ENCODE data around the gene OR6A2.
"Not testable (repeated sequence)": the region's sequence is repeated elsewhere in the genome, so short reads cannot be mapped to it uniquely, and the experiment has no call there.

Gene OR6A2

DNA sequence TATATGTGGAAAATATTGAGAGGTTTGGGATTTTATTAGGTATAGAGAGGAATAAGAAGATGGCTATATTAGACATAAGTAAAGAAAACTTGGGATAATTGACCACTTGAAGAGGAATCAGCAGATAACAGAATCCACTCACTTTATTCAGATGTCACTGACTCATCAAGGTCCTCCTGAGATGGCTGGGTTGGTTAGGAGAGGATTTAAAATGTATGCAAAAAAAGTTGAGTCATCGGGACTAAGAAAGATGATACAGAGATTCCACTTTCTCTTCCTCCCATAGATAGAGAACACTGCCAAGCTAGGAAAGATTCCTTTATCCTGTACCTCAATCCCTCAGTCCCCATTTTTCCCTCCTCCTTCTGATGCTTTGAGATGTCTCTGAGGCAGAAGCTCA, at the start of gene OR6A2:
OR6A2 (minus strand) TSS at position 288 of the 400 bp plus-strand sequence. CDS start 3,981 bp downstream, outside the sequence.
- DNase-seq, result no peak

DNA sequence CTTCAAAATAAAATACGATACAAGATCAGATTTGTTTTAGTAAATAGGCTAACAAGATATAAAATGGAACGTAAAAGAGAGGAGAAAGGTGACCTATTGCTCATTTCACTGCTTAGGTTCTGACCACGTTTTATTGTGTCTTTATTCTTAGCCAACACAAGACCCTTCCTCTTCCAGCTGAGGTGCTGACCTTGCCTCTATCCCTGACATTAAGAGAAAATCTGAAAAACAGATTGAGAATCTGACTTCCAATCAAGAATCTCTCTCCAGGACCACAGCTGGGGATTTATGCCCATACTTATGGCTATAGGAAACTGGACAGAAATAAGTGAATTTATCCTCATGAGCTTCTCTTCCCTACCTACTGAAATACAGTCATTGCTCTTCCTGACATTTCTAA, 45.9 kb upstream of the OR6A2 start, which contains the start of gene OR10A5:
OR10A5 (plus strand) TSS at position 301 of the 400 bp plus-strand sequence; CDS start at position 301, 0 bp downstream.
- DNase-seq, result no peak

DNA sequence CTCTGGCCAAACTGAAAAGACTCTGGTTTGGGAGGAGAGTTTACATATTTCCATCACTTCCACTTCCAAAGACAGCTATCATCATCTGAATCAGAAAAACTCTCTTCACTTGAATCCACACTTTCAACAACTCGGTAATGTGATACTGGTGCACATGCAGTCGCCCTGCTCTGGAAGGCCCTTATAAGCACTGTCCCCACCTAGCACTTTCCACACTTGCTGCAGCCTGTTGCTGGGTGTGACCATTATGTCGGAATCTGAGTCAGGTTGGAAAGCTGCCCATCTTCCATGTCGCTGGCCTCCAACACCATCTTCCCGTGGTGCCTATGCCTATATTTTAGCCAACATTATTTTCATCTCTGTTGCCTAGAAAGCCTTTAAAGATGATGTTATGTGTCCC, 44.9 kb upstream of the OR6A2 start:
- no peak for DNase-seq

DNA sequence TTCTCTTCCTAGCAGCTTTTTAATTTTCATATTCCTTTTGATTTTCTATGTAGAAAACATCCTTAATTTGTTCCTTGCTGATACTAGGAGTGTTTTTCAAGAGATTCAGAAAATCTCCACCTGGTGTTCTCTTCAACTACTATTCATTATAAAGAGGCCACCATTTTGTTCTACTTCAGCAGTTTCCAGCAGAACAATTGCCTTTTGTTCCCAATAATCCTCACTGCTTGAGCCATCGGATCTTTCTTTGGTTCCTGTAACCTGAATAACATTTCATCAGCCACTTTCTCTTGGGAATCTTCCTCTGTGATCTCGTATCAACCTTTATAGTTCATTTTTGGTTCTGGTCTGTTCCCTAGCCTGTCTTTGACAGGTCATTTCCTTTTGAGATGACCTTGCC, 44.2 kb upstream of the OR6A2 start:
- no peak for DNase-seq

DNA sequence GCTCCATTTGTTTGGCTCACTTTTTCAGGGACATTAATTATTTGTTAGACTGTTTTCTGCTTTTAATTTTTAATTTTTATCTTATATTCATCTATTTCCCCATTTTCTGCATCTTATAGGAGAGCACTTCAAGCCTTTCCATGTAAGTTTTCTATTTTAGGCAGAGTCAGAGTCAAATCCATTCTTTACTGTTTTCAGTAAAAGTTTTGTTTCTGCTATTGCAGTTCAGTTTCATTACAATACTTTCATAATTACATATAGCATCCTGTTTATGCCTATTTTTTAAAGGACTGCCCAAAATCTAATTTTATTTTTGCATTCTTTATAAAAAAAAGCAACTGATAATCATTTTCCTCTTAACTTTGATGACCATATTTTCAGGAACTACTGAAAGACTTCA, 42.2 kb upstream of the OR6A2 start:
- no peak for DNase-seq

DNA sequence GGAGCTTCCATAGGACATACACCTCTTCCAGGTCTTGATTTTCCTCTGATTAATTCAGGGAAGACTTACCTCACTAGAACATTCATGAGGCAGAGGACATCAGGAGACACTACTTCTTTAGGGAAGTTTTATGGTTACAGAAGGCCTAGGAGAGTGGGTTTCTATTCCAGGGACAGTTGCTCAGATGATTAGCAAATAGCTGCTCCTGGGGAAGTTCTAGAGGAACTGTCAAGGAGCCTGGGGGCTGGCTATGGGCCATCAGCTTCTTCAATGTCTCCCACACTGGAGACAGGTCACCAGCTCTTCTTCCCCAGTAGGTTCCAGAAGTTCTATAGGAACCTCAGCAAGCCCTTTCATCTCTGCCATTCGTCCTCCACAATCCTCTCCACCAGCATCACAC, 34.5 kb upstream of the OR6A2 start:
- no peak for DNase-seq

DNA sequence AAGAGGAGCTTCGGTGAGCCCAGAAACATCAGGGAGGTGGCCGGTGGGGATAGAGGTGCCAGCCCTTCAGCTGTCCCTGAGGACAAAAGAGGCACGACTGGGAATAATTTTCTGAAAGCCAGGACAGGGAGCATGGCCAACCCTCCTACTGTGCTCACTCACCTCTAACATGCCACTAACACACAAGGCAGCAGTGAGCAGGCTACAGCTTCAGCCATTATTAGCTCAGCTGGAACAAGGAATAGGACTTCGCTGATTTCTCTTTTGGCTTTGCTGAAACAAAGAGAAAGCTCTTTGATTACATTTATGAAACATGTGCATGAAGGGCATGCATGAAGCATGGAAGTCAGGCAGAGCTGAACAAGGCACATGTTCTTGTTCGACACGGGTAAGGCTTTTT, 33.9 kb upstream of the OR6A2 start:
- DNase-seq, result no peak

DNA sequence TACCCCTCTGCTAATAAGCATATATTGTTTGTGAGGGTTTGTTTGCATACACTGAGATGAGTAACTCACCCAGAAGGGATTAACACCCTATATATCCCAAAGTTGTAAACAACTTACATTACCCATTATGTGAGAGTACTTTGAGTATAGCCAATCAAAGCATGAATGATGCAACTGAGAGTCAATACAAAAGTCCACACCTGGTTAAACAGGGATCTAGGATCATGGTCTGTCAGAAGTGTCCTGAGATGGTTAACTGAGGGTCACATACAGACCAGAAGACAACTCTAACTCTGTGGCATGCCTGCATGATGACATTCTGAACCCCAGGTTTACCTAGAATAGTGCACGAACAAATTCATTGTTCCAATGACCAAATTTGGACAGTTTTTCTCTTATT, 28.6 kb upstream of the OR6A2 start:
- DNase-seq, result no peak

DNA sequence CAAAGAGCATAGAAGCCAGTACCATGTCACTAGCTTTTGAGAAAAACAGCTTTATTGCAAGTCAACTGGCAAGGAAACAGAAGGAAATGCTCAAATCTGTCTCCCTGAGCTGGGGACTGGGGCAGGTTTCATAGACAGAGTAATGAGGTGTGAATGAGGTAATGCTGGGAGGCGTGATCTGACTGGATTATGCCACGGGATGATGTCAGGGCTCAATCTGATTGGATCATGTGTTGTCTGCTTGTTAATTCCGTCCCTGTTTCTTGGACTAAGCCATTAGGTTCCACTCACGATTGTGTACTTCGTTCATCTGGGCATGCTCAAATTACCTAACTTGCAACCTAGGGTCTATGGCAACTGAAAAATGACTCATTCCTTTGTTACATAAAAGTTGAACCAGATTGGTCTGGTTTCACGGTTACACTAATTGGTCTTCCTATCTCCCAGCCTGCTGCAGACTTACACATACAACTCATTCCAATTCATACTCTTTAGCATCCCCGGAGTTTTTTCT, 25.8 kb upstream of the OR6A2 start:
- no peak for DNase-seq

DNA sequence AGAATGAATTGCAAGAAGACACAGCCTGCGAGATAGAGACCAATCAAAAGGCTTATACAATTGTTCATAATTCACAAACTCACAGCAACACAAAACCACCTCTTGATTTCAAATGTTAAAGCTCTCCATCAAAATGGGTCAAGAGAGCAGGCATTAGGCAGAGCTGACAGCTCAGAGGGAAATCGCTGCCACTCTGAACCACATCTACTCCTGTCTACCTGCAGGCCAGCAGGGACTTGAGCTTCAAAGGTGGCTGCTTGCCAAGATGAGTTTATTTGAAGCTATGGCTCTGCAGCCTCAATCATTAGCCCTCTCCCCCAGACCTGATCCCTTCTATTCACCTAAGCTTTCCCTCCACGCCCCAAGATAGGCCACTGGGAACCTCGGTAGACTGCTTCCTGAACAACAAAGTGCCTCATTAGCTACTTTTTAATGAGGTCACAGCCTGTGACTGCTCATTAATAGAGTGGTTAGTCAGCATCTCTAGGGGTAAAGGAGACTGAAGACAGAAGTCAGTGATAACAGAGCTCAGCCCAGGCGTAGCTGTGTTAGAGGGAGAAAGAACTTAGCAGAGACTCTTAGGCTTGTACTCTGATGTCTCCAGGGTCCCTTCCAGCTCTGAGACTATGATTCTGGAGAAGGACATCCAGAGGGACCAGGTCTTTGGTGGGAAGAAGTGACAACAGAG, 24.8 kb upstream of the OR6A2 start:
- no peak for DNase-seq

DNA sequence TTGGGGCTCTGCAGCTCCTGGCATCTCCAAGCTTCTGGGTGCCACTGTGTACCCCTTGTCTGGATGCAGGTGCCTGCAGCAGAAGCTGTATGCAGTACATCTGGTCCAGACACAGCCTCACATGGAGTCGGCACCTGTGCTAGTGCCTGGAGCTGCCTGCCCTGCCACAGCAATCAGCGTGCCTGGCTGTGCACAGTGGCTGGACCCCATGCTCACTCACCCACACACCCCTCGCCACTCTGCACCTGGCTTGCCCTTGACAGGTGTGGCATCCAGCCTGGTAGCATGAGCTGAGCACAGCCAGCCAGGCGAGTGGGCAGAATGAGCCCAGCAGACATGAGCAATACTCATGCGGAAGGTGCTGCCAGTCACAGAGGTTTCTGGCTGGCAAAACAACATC, 19.5 kb upstream of the OR6A2 start:
- no peak for DNase-seq

DNA sequence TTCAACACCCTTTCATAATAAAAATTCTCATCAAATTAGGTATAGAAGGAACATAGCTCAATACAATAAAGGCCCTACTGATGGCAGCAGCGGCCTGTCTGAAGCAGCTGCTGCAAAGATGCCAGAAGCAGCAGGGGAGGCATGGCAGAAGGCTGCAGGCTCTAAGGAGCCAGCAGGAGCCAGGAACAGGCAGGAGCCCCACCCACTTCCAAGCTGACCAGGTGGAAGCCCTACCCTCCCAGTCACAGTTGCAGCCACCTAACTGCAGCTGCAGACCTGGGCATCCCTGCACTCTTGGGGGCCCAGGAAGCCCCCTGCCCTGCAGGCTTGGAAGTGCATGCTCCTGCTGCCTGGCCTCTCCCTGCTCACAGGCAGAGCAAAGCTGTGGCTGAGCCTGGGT, 18.2 kb upstream of the OR6A2 start:
- no peak for DNase-seq

DNA sequence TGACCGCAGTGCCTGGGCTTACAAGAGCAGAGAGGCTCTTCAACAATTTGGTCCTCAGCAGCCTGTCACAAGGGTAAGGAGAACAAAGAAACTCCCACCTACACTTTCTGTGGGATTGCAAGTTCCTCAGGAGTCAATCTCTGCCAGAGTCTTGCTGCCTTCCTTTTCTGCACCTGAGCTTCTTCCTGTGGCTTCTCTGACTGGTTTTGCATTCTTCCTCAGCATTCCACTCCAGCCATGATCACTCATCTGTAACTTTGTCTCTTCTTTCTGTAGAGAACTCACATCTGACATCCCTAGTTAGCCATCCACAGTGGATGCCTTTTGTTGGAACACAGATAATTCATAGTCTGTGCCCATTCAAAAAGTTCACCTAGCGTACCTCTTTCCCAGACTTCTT, 14.2 kb upstream of the OR6A2 start:
- DNase-seq, result no peak

DNA sequence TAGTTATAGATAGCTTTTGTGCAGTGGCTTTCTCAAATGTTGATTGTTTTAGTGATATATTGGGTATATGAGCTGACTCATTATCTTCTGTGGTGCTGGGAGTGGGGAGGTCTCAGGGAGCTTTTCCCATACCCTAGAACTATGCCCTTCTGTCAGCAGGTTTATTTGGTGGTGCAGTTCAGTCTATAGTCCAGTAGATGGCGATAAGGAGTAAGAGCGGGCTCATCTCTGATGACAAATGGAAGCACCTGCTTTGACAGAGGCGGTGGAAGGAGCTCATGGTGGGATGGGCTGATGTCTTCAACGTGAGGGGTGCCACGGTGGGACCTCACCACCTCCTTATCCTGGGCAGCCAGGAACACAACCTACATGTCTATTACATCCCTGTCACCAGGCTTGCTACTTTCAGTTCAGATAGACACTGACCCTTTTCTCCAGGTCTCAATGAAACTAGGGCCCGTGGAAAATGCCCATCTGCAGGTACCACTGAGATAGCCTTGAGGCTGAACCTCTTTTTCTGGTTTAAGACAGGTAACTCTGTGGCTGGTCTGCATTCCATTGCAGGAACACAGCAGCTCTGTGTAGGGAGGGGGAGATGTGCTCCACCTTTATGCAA, 13.0 kb upstream of the OR6A2 start:
- DNase-seq, result peak; percentile 31

DNA sequence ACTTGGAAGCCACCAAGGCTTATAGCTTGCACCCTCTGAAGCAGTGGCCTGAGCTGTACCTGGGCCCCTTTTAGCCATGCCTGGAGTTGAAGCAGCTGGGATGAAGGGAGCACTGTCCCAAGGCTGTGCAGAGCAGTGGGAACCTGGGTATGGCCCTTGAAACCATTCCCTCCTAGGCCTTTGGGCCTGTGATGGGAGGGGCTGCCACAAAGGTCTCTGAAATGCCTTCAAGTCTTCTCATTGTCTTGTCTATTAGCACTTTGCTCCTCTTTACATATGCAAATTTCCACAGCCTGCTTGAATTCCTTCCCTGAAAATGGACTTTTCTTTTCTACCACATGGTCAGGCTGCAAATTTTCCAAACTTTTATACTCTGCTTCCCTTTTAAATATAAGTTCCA, 1.6 kb upstream of the OR6A2 start:
- not testable (repeated sequence) for DNase-seq

DNA sequence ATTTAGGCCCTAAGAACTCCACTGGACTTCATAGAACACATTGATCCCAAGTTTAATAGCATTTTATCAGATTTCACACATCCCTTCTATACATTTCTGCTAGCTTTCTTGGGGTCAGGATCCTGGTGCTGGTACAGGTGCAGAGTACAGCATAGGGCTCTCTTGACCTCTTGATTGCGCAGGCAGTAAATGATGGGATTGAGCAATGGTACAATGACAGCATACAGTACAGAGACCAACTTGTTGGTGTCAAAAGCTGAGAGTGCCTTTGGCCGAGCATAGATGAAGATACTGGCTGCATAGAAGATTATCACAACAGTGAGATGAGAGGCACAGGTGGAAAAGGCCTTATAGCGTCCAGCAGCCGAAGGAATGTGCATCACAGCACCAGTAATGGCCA, 4.8 kb downstream of the OR6A2 start:
- no peak for DNase-seq

DNA sequence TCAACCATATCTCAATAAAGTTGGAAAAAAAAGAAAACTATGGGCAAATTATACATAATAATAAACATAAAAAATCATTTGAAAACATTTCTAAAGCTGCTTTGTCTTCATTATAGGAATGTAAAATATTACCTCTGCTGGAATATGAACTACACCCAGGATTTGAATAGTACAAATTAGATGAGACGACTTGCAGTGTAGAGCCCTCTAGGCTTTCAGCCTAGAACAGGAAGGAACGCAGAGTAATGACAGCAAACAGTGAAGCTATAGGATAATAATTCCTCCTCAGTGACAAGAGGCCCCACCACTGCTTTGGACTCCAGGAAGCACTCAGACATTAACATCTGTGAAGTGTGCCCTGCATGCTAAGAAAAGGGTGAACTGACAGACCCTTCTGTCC, 8.9 kb downstream of the OR6A2 start:
- DNase-seq, result no peak

DNA sequence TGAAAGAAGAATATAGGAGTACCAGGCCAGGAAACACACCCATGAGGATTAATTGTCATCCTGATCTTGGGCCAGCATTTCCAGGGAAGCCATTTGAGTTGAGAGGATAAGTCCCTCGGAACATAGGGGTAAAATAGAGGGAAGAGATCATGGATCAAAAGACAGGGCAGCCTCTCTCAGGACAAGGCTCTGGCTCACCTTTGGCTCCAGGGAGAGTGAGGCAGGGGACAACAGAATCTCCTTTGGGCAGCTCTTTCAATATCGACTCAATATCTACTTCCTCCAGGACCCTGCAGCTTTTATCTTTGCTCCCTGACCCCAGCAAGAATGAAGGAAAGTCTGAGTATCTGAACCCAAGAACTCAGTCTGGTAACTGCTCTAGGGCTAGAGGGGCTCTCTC, 16.8 kb downstream of the OR6A2 start, which contains the start of gene OR2AG1:
OR2AG1 (plus strand) TSS at position 301 of the 400 bp plus-strand sequence. CDS start 2,018 bp downstream, outside the sequence.
- DNase-seq, result no peak

DNA sequence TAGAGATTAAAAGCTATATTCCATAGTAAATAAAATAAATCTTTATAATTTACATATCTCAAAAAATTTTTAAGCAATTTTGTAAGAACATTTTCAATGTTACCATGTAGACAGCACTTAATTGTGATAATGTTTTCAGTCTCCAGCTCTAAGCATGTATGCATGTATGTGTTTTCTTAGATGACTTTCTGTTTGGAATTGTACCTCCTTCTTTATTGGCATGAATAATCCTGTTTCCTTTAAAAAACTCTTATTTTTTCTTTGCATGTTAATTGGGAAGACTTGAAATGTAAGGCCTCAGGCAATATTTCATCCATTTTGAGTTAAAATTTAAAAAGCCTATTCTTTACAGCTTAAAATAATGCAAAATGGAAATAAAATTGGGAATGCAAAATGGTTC, 18.7 kb downstream of the OR6A2 start:
- no peak for DNase-seq

DNA sequence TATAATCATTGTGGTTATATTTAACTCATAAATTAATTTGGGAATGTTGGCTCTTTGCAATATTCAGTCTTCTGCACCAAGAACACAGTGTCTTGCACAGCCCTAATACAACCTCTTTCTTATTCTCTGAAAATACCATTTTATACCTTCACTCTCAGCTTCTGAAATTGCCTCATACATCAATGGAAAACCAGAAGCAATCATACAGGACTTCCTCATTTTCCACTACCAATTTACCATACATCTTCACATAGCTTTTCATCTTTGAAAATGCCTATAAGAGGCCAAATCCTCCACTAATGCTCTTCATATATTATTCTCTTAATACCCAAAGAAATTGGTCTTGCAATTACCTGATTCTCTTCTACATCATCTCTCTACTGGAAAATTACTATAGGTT, 21.0 kb downstream of the OR6A2 start:
- DNase-seq, result no peak

DNA sequence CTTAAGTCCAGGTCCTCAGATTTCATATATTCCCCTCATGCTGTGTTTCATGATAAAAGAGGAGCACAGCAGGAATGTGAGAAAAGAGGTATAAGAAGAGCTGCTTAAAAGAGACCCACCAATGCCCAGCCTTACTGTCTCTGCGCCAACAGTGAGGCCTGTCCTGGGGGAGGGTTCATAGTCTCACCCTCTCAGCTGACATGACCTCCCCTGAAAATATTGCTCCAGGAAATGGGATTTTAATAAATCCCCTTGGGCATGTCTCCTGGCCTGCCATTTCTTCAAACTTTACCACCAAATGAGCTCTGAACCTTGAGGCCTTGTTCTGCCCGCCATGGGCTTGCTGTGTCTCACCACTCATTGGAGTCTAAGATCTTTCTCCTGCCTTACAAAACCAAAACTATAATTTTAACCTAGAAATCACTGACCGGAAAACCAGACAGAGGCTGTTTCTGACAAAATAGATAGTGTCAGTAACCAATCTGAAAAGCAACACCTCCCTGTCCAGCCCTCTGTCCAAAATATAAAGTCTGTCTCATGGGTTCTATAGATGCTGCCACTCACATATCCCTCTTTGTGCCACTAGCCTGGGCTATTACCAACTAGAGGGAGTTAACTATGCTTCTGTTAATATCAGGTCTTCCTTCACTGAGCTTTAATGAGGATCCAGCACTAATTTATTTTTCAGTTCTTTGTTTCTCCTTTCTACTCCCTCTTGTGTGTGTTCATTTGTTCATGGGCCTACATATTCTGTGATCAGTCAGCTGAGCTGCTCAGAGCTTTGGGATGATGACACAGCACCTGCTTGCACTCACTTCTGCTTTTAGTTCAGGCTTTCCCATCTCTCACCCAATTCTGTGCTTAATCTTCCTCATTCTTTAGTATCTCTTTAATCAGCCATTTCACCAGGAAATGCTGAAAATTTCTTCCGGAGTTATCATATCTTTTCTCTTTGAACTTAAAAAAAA, 27.3 kb downstream of the OR6A2 start, which contains the start of gene OR2AG2:
OR2AG2 (minus strand) TSS at position 51 of the 968 bp plus-strand sequence. CDS start 3,019 bp downstream, outside the sequence.
- DNase-seq, result no peak

DNA sequence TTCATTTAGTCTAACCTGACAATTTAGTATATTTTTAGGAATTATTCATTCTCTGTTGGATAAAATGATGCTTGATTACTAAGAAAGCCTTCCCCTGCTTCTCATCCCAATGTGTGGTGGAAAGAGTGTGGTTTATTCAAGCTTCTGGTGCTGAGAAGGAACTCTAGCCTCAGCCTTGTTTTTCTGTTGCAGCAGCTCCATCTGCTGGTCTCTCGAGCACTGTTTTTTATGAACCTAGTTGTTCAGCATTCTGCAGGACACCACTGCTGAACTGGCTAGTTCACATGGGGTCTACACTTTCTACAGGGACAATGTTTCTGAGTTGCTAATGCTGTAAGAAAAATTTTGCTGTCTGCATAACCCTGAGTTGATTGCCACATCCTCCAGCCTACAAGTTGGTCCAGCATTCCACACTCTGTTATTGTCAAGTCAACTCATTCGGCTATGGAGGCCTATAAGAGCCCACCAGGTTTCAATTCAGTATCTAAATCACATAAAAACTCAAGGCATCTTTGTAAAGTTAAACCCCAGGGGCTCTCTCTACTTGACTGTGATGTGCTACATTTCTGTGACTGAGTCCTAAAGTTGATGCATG, 42.0 kb downstream of the OR6A2 start:
- DNase-seq, result no peak

DNA sequence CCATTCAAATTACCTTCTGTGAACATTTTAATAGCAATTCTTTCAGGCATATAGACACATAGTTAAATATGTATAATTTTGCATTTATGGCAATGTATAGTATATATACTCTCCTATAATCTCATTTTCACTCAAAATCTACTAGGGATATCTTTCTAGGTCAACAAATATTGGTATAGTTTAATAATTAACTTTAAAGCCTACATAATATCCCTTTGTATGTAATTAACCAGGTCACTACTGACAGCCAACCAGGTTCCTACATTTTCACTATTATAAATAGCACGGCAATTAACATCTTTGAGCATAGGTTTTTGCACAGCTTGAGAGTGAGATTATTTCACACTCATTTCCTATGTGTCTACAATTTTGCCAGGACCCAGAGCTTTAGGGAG, 43.5 kb downstream of the OR6A2 start:
- DNase-seq, result no peak
